ENCODE data around the gene JAG2.

JAG2 gene

GRCh38 chr14:105138551-105139111 is 29.9 kb downstream of the JAG2 start:
- DNase-seq (ENCODE audit: low spot score), result no peak

GRCh38 chr14:105138021-105138541 is 30.5 kb downstream of the JAG2 start:
- DNase-seq (ENCODE audit: low spot score), result no peak

- DNase-seq (ENCODE audit: low spot score), result no peak
Observed at GRCh38 chr14:105137481-105138020, 31.0 kb downstream of the JAG2 start.

- DNase-seq (ENCODE audit: low spot score), result no peak
Observed at GRCh38 chr14:105136401-105137322, 31.9 kb downstream of the JAG2 start.

GRCh38 chr14:105135700-105136395 is 32.7 kb downstream of the JAG2 start:
- no peak for DNase-seq (ENCODE audit: low spot score)

- DNase-seq (ENCODE audit: low spot score), result no peak
Observed at GRCh38 chr14:105132921-105133654, 35.5 kb downstream of the JAG2 start.

- DNase-seq (ENCODE audit: low spot score), result no peak
Observed at GRCh38 chr14:105131241-105131640, 37.3 kb downstream of the JAG2 start.

- DNase-seq (ENCODE audit: low spot score), result no peak
Observed at GRCh38 chr14:105128059-105128458, 40.5 kb downstream of the JAG2 start.

GRCh38 chr14:105126981-105127329 is 41.6 kb downstream of the JAG2 start:
- DNase-seq (ENCODE audit: low spot score), result no peak

GRCh38 chr14:105126126-105126980 is 42.2 kb downstream of the JAG2 start:
- DNase-seq (ENCODE audit: low spot score), result peak; percentile 3

GRCh38 chr14:105124823-105125222 is 43.8 kb downstream of the JAG2 start:
- no peak for DNase-seq (ENCODE audit: low spot score)

- DNase-seq (ENCODE audit: low spot score), result no peak
Observed at GRCh38 chr14:105123981-105124765, 44.4 kb downstream of the JAG2 start.

GRCh38 chr14:105123064-105123665 is 45.4 kb downstream of the JAG2 start:
- no peak for DNase-seq (ENCODE audit: low spot score)

- no peak for DNase-seq (ENCODE audit: low spot score)
Observed at GRCh38 chr14:105120056-105120455, 48.5 kb downstream of the JAG2 start.

GRCh38 chr14:105119408-105120025 is 49.1 kb downstream of the JAG2 start:
- no peak for DNase-seq (ENCODE audit: low spot score)

GRCh38 chr14:105118646-105119407 is 49.7 kb downstream of the JAG2 start:
- DNase-seq (ENCODE audit: low spot score), result no peak

GRCh38 chr14:105117710-105118385 is 50.7 kb downstream of the JAG2 start:
- DNase-seq (ENCODE audit: low spot score), result no peak

- DNase-seq (ENCODE audit: low spot score), result no peak
Observed at GRCh38 chr14:105117257-105117646, 51.3 kb downstream of the JAG2 start.
